HCT116 (cell line): Measurements from ENCODE around the gene AFF1. TPM values are rescaled to one million over a fixed set of nuclear protein-coding genes. Genes with fewer than 3 reads are reported as not detected.

Source experiments
- ATAC-seq: fragments of 200-7000 bp; cut with Tn5 transposase; 2 replicates; pipeline ENCODE4 v1.9.1; 2020; ENCODE audit warnings: mild to moderate bottlenecking, moderate library complexity
- BruUV-seq: library from RNA; stranded (reverse); fragments of 400-500 nt; replicated peaks from 2 replicates; lab custom pipeline; 2021; lab: Mats Ljungman, UMichigan
- CTCF ChIA-PET: fragments of 300-600 bp; sonication (Branson Sonifier 250); formaldehyde crosslinking; loops from one replicate; lab custom pipeline; 2021; ENCODE audit warnings: antibody characterized with exemption; lab: Charles Lee
- POLR2A ChIA-PET: fragments of 300-600, 350-600 bp; sonication (Branson Sonifier 250); formaldehyde crosslinking; loops from one replicate; lab custom pipeline; 2021; ENCODE audit warnings: antibody characterized with exemption; lab: Charles Lee
- RAD21 ChIA-PET, 2 experiments: fragments of 300-600 bp; sonication (Branson Sonifier 250); formaldehyde crosslinking; loops; one replicate each; lab custom pipeline; 2023; ENCODE audit warnings: low total read pairs in 2 of 2; ENCODE audit not compliant: uncharacterized antibody in 2 of 2, unreplicated experiment in 2 of 2, low non-redundant PET in 1 of 2; lab: Charles Lee
- DNase-seq: peaks from one replicate; pipeline ENCODE4 v3.0.0-alpha.2; 2010; ENCODE audit warnings: low read depth, low spot score
- H2AFZ ChIP-seq: fragments of 200-600 bp; shearing (Covaris generic), sonication (generic); 2 replicates; pipeline ENCODE4 v1.6.1; 2017; ENCODE audit warnings: low read depth, mixed run types, mixed read lengths, antibody characterized with exemption, low read length; ENCODE audit not compliant: poor library complexity, severe bottlenecking
- H3K27ac ChIP-seq: 2 replicates; pipeline ENCODE4 v1.5.1; 2012; ENCODE audit warnings: low read depth, low read length
- H3K27me3 ChIP-seq: fragments of 200-600 bp; sonication (generic); 2 replicates; pipeline ENCODE4 v1.6.1; 2016; ENCODE audit warnings: mixed run types, low read length, mixed read lengths; ENCODE audit not compliant: insufficient read depth
- H3K36me3 ChIP-seq, 2 experiments: fragments of 200-500 bp in 1 of 2; fragments of 200-600 bp in 1 of 2; sonication (Bioruptor generic) in 1 of 2; sonication (generic) in 1 of 2; 2 replicates each; pipeline versions ENCODE4 v1.5.1 to v1.6.1; 2014 to 2016; ENCODE audit warnings: low read length in 2 of 2, inconsistent platforms in 1 of 2, mixed read lengths in 1 of 2, mixed run types in 1 of 2; ENCODE audit not compliant: insufficient read depth in 2 of 2, control insufficient read depth in 1 of 2
- H3K4me1 ChIP-seq, 2 experiments: fragments of 200-600 bp in 1 of 2; sonication (generic) in 1 of 2; 2 replicates each; pipeline versions ENCODE4 v1.5.1 to v1.6.1; 2012 to 2017; ENCODE audit warnings: low read length in 2 of 2, inconsistent platforms in 1 of 2, mild to moderate bottlenecking in 1 of 2, mixed read lengths in 1 of 2, mixed run types in 1 of 2, moderate library complexity in 1 of 2; ENCODE audit not compliant: insufficient read depth in 2 of 2, control insufficient read depth in 1 of 2
- H3K4me2 ChIP-seq: fragments of 200-600 bp; sonication (generic); 2 replicates; pipeline ENCODE4 v1.6.1; 2017; ENCODE audit warnings: mixed run types, low read length, mixed read lengths
- H3K4me3 ChIP-seq, 2 experiments: fragments of 200-600 bp in 1 of 2; sonication (generic) in 1 of 2; replicated peaks in 1 of 2; 2 replicates each; pipeline ENCODE4 v1.5.1; 2011 to 2016; ENCODE audit warnings: low read length in 2 of 2, control low read depth in 1 of 2, low read depth in 1 of 2, mild to moderate bottlenecking in 1 of 2, mixed read lengths in 1 of 2, mixed run types in 1 of 2
- H3K79me2 ChIP-seq: fragments of 200-600 bp; sonication (generic); 2 replicates; pipeline ENCODE4 v1.6.1; 2017; ENCODE audit warnings: mild to moderate bottlenecking, mixed run types, low read length, moderate library complexity, mixed read lengths; ENCODE audit not compliant: insufficient read depth
- H3K9ac ChIP-seq: fragments of 200-600 bp; sonication (generic); 2 replicates; pipeline ENCODE4 v1.6.1; 2016; ENCODE audit warnings: low read length, mixed read lengths
- H3K9me2 ChIP-seq: fragments of 200-600 bp; sonication (generic), shearing (Covaris generic); 2 replicates; pipeline ENCODE4 v1.6.1; 2017; ENCODE audit warnings: mixed run types, mild to moderate bottlenecking, moderate library complexity; ENCODE audit not compliant: insufficient read depth
- H3K9me3 ChIP-seq, 2 experiments: fragments of 200-500 bp in 1 of 2; fragments of 200-600 bp in 1 of 2; sonication (Bioruptor generic) in 1 of 2; sonication (generic) in 1 of 2; 2 replicates each; pipeline ENCODE4 v1.6.1; 2014 to 2017; ENCODE audit warnings: low read length in 2 of 2, mixed read lengths in 2 of 2, inconsistent platforms in 1 of 2, low read depth in 1 of 2, mild to moderate bottlenecking in 1 of 2, mixed run types in 1 of 2, moderate library complexity in 1 of 2; ENCODE audit not compliant: control insufficient read depth in 1 of 2, insufficient read depth in 1 of 2
- H4K20me1 ChIP-seq: fragments of 200-600 bp; sonication (generic), shearing (Covaris generic); 2 replicates; pipeline ENCODE4 v1.6.1; 2017; ENCODE audit warnings: mixed run types, mild to moderate bottlenecking, moderate library complexity; ENCODE audit not compliant: insufficient read depth
- ATF3 ChIP-seq: IDR thresholded peaks from 2 replicates; pipeline ENCODE4 v1.6.1; 2012
- CEBPB ChIP-seq: IDR thresholded peaks from 2 replicates; pipeline ENCODE4 v1.6.1; 2012; ENCODE audit warnings: low read depth
- EGR1 ChIP-seq: IDR thresholded peaks from 2 replicates; pipeline ENCODE4 v1.6.1; 2012; ENCODE audit warnings: low read depth
- ELF1 ChIP-seq: IDR thresholded peaks from 2 replicates; pipeline ENCODE4 v1.6.1; 2012; ENCODE audit warnings: low read depth, borderline replicate concordance
- MAX ChIP-seq: IDR thresholded peaks from 2 replicates; pipeline ENCODE4 v1.6.1; 2012
- POLR2A ChIP-seq: IDR thresholded peaks from 2 replicates; pipeline ENCODE4 v1.7.0; 2011; ENCODE audit warnings: borderline replicate concordance; ENCODE audit not compliant: insufficient read depth, insufficient read length; ENCODE audit errors: extremely low read depth
- POLR2AphosphoS5 ChIP-seq: IDR thresholded peaks from 2 replicates; pipeline ENCODE4 v1.6.1; 2011; ENCODE audit warnings: mild to moderate bottlenecking, low read depth, low read length, moderate library complexity
- RAD21 ChIP-seq: IDR thresholded peaks from 2 replicates; pipeline ENCODE4 v1.6.1; 2012; ENCODE audit warnings: low read depth, mild to moderate bottlenecking
- SIN3A ChIP-seq: IDR thresholded peaks from 2 replicates; pipeline ENCODE4 v1.6.1; 2012; ENCODE audit warnings: low read depth
- SP1 ChIP-seq: IDR thresholded peaks from 2 replicates; pipeline ENCODE4 v1.6.1; 2012; ENCODE audit warnings: low read depth
- SRF ChIP-seq: IDR thresholded peaks from 2 replicates; pipeline ENCODE4 v1.6.1; 2012; ENCODE audit warnings: low read depth
- TCF7L2 ChIP-seq: IDR thresholded peaks from 2 replicates; pipeline ENCODE4 v1.7.0; 2011; ENCODE audit warnings: borderline replicate concordance, inconsistent platforms; ENCODE audit not compliant: insufficient read depth, insufficient read length; ENCODE audit errors: extremely low read depth
- YY1 ChIP-seq: IDR thresholded peaks from 2 replicates; pipeline ENCODE4 v1.6.1; 2011; ENCODE audit warnings: low read length, low read depth, moderate library complexity, mild to moderate bottlenecking; ENCODE audit not compliant: insufficient replicate concordance; ENCODE audit errors: extremely low read depth
- ZBTB33 ChIP-seq: IDR thresholded peaks from 2 replicates; pipeline ENCODE4 v1.6.1; 2011; ENCODE audit warnings: mild to moderate bottlenecking, low read length, moderate library complexity; ENCODE audit not compliant: insufficient replicate concordance; ENCODE audit errors: extremely low read depth
- ZNF274 ChIP-seq: fragments of 200-500 bp; sonication (Bioruptor generic); IDR thresholded peaks from 2 replicates; pipeline ENCODE4 v1.6.1; 2014; ENCODE audit warnings: mild to moderate bottlenecking, low read depth, low read length, inconsistent platforms
- intact Hi-C: fragments of 100-400 bp; cut with micrococcal nuclease; formaldehyde crosslinking; loops from 2 replicates; pipeline ENCODE4 v1.10.0; 2022
- total RNA-seq: library from RNA; stranded (reverse); gene quantifications from one replicate; pipeline ENCODE4 v1.2.1, GENCODE V29; 2021; ENCODE audit not compliant: unreplicated experiment

The AFF1 gene
- total RNA-seq, 1 experiment from 2014 or later = 43.1 TPM

- H3K79me2 ChIP-seq = no peaks in the 10 kb centered on the region
- CTCF ChIA-PET = no interaction called here
- H3K4me1 ChIP-seq = peaks cover 0 to 8% of the 10 kb centered on the region in 2 experiments; a peak in 3 of 4 replicates
- H3K9me3 ChIP-seq = no peaks in the 10 kb centered on the region
- no peaks in the 10 kb centered on the region for H4K20me1 ChIP-seq
- no TSS peak for BruUV-seq
- no peaks in the 10 kb centered on the region for H3K9me2 ChIP-seq
- no peak for ATAC-seq
- no peak overlapping the region for H2AFZ ChIP-seq
- H3K27ac ChIP-seq = no peak overlapping the region
- no peak overlapping the region for H3K4me3 ChIP-seq
- H3K27me3 ChIP-seq = no peaks in the 10 kb centered on the region
- RAD21 ChIA-PET = interaction anchor here in 1 of 2 experiments (0.6 kb wide), 1 partner anchor 27 kb away, joined by 4 read pairs; no protein-coding TSS in a partner anchor
- no peak overlapping the region for H3K4me2 ChIP-seq
- H3K36me3 ChIP-seq = no peaks in the 10 kb centered on the region
- POLR2A ChIA-PET = interaction anchor here (0.7 kb wide), 1 partner anchor 87 kb away, joined by 3 read pairs; no protein-coding TSS in a partner anchor
- intact Hi-C loops = no loop called here
- DNase-seq = no peak
- no peak for TF ChIP-seq SRF
- TF ChIP-seq EGR1 = no peak
- TF ChIP-seq YY1 = no peak
- TF ChIP-seq RAD21 = no peak
- TF ChIP-seq ATF3 = no peak
- H3K9ac ChIP-seq = no peak overlapping the region
These were observed 15.1 kb upstream of the AFF1 start for GRCh38 chr4:86919561-86920223.

GRCh38 chr4:86921608-86922252, 13.1 kb upstream of the AFF1 start:
- no peak overlapping the region for H3K27ac ChIP-seq
- TF ChIP-seq POLR2AphosphoS5 (no peak), POLR2A (no peak), YY1 (no peak), SP1 (no peak), CEBPB (no peak), ZBTB33 (no peak), MAX (no peak), RAD21 (no peak), SRF (no peak), ZNF274 (no peak), TCF7L2 (no peak), ATF3 (no peak), ELF1 (no peak), SIN3A (no peak)

More at GRCh38 chr4:86921608-86922252, 13.1 kb upstream of the AFF1 start:
- H3K36me3 ChIP-seq = no peaks in the 10 kb centered on the region
- H3K9ac ChIP-seq = no peak overlapping the region
- DNase-seq (no peak), ATAC-seq (no peak)
- ChIA-PET CTCF (interaction anchor here (1.0 to 3.2 kb wide), 20 partner anchors 11 to 1289 kb away, joined by 3 to 49 read pairs (median 7); partner anchors contain the start of gene AFF1), POLR2A (interaction anchor here (0.5 to 2.3 kb wide), 4 partner anchors 14 to 115 kb away, joined by 4 to 11 read pairs (median 6); partner anchors contain the start of gene AFF1), RAD21 (interaction anchor here (0.7 to 1.8 kb wide), 9 partner anchors 14 to 471 kb away, joined by 3 to 15 read pairs (median 5); no protein-coding TSS in a partner anchor)
- no peak overlapping the region for H3K4me3 ChIP-seq
- no peaks in the 10 kb centered on the region for H3K27me3 ChIP-seq
- no peaks in the 10 kb centered on the region for H4K20me1 ChIP-seq
- no peak overlapping the region for H2AFZ ChIP-seq
- H3K9me3 ChIP-seq = no peaks in the 10 kb centered on the region
- no peaks in the 10 kb centered on the region for H3K9me2 ChIP-seq
- peaks cover 7 to 25% of the 10 kb centered on the region in 2 experiments for H3K4me1 ChIP-seq
- H3K4me2 ChIP-seq = no peak overlapping the region
- BruUV-seq = no TSS peak
- H3K79me2 ChIP-seq = no peaks in the 10 kb centered on the region
- intact Hi-C loops = loop anchor here (1.0 kb wide), 3 partner anchors 85 to 314 kb away; no protein-coding TSS in a partner anchor
